Upper lobe of left lung (tissue), 4 donors: ENCODE measurements around the gene ROS1.

Experiments
- CTCF ChIP-seq, 6 experiments: fragments of 450-650 bp in 4 of 6; fragments of 200-600 bp in 2 of 6; sonication (generic) in 2 of 6; IDR thresholded peaks; one replicate each; pipeline ENCODE4 v1.5.1; 2016 to 2019; ENCODE audit warnings: antibody characterized with exemption in 6 of 6
- EP300 ChIP-seq, 4 donors: sonication (generic); formaldehyde crosslinking; IDR thresholded peaks; one replicate each; pipeline ENCODE4 v1.5.1; 2017; ENCODE audit warnings: antibody characterized with exemption in 4 of 4, control low read depth in 2 of 4
- POLR2AphosphoS5 ChIP-seq, 2 donors: sonication (generic); formaldehyde crosslinking; IDR thresholded peaks; one replicate each; pipeline ENCODE4 v1.5.1; 2017; ENCODE audit warnings: antibody characterized with exemption in 2 of 2

GRCh38 chr6:117359581-117359980, 66.2 kb downstream of the ROS1 start:
- TF ChIP-seq CTCF (IDR thresholded peaks at IDR 0.05) (no peak), EP300 (IDR thresholded peaks at IDR 0.05) (no peak), POLR2AphosphoS5 (IDR thresholded peaks at IDR 0.05) (no peak)
